Loucy (cell line): ENCODE measurements around the gene ALOX5AP.

Experiments used
- CTCF ChIP-seq: fragments of 200-600 bp; sonication (generic); conservative IDR thresholded peaks from 2 replicates; pipeline ENCODE4 v1.5.1; 2014; ENCODE audit warnings: mild to moderate bottlenecking, antibody characterized with exemption, low read length
- EZH2phosphoT487 ChIP-seq: fragments of 200-600 bp; IDR thresholded peaks from 2 replicates; pipeline ENCODE4 v1.6.1; 2018; ENCODE audit warnings: antibody characterized with exemption, mild to moderate bottlenecking, moderate library complexity, borderline replicate concordance

DNA sequence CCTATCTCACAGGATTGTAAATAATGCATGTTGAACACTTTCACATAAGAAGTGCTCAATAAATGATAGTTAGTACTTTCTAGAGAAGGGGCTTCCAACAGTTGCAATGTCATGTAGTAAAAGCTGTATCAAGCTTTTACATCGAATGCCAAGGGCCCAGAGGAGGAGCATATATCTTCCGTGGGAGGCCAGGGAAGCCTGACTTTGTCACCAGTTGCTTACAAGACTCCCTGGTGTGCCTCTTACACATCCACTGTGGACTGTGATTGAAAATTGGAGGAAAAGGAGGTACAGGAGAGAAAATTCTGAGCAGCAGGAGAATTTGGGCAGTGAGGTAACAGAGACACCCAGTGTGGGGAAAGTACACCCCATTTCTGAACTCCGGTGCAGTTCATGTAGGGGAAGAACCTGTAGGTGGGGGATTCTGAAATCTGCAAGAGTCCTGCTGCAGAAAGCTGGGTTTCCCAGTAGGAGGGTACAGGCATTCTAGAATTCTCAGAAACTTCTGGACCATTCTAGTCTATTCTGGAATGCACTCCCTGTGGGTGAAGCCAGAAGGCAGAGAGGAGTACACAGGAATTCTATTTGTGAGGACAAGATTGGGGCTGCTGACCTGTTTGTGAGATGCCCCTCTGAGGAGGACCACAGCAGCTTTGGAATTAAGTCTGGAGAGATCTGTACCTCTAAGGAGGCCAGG, 54.0 kb downstream of the ALOX5AP start:
- TF ChIP-seq CTCF, result no peak
- TF ChIP-seq EZH2phosphoT487, result no peak
